ENCODE data around the gene FLAD1.

Gene FLAD1

GRCh38 chr1:154982897-154983648 lies at the start of gene FLAD1:
Gene FLAD1, plus strand, starts transcription at chr1:154983344. Its CDS starts 351 bp downstream, at chr1:154983695.
- DNase-seq = peak; percentile 96

GRCh38 chr1:154934358-154934948 lies 48.7 kb upstream of the FLAD1 start:
- no peak for DNase-seq

DNA sequence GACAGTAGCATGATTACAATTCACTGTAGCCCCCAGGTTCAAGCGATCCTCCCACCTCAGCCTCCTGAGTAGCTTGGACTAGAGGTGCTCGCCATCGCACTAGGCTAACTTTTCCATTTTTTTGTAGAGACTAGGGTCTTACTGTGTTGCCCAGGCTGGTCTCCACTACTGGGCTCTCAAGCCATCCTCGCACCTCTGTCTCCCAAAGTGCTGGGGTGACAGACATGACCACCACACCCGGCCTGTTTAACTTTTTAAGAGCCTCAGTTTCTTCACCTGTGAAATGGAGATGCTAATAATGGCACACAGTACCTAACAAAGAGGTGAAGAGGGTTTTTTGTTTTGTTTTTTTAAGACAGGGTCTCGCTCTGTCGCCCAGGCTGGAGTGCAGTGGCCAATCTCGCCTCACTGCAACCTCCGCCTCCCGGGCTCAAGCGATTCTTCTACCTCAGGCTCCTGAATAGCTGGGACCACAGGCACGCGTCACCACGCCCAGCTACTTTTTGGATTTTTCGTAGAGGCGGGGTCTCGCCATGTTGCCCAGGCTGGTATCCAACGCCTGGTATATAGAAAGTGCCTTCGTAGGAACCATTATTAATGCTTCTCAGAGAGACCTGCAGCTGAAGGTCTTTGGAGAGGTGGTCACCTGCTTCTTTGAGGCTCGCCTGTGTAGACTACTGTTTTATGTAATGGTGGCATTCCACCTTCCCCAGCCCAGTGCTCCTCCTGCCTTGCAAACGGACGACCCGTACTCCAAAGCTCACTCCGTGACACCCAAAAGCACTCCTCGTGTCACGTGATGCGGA lies 47.2 kb upstream of the FLAD1 start:
- DNase-seq = peak; percentile 25

GRCh38 chr1:154936555-154937084 lies 46.5 kb upstream of the FLAD1 start, which contains the start of gene PMVK:
Gene PMVK, minus strand, starts transcription at chr1:154936719. Its CDS starts 34 bp downstream, at chr1:154936685.
- DNase-seq = peak; percentile 95

DNA sequence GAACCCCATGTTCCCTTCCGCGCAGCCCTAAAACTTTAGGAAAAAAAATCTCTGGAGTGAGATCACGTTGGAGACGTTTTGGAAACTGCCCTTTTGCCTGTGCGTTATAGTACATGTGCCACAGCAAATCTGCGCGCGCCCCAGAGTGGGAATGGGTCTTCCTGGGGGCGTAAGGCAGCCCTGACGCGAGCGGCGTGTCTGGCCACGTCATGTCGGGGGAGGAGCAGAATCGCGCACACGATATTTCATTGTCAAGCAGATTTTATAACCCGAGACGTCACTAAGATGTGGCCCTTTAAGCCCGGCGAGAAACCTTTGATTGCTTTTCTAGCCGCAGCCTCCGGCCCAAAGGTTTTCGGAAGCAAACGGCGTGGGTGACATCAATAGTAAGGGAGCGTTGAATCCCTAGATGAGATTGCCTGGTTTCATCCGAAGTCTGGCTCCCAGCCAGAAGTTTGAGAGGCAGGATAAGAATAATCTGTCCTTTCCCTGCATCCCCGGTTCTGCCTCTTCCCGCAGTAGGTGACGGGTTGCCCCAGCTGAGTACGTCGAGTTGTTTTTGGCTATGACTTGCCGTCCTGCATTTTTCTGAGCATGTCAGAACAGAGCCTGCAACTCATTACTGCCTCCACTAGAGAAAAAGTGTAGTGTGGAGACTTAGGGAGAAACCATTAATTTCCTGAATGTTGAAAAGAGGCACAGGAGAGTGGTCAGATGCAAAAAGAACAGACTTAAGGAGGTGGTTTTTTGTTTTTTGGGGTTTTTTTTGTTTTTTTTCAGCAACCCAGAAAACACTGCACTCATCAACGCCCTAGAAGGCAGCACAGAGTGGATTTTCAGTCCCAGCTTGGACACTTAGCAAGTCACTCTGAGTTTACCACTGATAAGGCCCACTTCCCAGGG lies 45.8 kb upstream of the FLAD1 start:
- DNase-seq = peak; percentile 90

- DNase-seq = no peak
Observed at GRCh38 chr1:154937988-154938386, 45.2 kb upstream of the FLAD1 start.

GRCh38 chr1:154938604-154939399 lies 44.3 kb upstream of the FLAD1 start:
- no peak for DNase-seq

DNA sequence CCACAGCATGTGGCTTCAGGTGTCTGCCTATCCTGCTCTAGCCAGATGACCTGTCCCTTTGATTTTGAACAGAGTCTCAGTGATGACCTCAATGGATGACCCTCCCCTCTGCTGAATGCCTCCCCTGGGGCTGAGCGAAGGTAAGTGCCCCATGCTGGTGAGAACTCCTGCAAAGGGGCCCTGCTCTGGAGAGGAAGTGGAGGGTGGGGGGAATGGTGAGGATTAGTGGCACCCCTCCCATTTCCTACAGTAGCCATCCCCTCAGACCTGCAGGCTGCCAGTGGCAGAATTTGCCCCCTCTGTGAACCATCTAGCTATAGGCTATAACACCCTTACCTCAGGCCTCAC lies 43.0 kb upstream of the FLAD1 start:
- no peak for DNase-seq

DNA sequence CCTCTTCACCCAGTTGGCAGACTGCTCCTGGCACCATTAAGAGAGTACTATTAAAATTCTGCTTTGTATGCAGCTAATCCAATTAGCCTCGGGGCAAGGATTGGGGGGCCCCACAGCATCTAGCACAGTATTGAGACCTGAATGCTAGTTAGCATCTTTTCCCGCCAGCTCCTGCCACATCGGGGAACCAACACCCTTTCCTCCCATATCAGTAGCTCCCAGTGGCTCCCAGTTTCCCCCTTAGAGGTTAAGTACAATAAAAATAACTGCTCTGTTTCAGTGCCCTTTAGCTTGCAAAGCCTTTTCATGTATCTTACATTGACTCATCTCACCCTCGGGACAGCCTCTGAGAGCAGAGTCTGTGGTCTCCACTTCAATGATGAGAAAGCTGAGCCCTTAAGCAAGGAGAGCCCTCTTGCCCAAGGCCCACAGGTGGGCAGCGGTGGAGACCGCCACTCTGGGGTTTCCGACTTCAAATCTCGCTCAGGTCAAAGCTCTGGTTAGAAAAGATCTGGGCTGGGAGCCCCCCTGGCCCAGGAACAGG lies 42.4 kb upstream of the FLAD1 start:
- no peak for DNase-seq

DNA sequence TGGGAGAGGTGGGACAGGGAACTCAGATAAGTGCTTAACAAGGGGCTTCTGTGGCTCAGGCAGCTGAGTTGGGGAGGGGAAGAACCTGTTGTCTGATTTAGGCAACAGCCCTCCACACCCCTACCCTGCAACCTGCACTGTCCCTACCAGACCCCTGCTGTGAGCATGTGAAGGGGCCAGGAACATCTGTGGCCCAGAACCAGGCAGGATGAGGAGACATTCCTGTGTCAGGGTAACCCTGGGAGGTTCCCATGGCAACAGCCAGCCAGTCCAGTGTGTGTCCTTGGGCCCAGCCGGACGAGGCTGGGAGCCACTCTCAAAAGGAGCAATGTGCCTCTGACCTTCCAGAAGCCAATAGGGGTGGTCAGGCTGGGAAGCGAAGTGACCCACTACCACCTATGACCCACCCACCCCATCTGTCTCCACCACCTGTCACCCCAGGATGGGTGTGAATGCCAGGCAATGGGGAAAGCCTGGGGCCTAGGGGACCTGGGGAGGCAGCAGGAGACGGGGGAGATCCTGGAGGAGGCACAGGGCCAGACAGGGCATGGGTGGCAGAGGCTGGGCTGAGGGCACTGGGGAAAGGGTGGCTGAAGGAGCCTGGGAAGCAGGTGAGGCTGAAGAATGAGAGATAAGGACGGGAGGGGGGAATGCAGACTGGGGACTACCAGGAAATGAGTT lies 41.7 kb upstream of the FLAD1 start:
- DNase-seq = no peak

- DNase-seq = peak; percentile 21
Observed at GRCh38 chr1:154943649-154944400, 39.3 kb upstream of the FLAD1 start.

DNA sequence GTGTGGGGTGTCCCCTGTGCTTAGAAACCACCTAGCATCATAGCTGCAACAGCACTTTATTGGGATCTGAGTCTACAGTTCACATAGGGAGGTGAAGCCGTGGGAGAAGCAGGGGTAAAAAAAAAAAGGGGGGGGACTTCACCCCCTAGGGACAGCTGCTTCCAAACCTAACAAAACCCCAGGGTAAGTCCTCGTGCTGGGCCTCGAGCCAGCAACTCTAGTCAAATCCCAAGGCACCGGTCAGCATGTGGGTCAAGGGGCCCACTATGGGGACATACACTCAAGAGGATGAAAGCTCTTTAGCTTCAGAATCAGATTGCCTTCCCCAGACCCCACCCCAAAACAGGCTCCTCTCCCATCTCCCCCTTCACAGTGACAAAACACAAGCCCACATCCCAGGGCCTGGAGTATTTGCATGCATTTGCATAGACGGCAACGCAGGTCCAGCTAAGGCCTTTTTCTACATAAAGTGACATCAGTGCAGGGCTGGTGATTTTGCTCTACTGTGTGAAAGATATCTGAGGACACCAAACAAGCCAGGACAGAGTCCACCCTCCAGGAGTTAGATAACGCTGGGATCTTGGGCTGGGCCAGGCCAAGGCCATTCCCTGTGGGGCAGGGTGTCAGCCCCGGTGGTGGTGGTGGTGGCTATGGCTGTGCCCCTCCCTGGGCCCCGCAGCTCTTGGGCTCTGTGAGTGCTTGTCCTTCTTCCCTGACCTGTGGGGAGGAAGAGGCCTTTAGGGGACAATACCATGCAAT lies 38.6 kb upstream of the FLAD1 start:
- DNase-seq = no peak

DNA sequence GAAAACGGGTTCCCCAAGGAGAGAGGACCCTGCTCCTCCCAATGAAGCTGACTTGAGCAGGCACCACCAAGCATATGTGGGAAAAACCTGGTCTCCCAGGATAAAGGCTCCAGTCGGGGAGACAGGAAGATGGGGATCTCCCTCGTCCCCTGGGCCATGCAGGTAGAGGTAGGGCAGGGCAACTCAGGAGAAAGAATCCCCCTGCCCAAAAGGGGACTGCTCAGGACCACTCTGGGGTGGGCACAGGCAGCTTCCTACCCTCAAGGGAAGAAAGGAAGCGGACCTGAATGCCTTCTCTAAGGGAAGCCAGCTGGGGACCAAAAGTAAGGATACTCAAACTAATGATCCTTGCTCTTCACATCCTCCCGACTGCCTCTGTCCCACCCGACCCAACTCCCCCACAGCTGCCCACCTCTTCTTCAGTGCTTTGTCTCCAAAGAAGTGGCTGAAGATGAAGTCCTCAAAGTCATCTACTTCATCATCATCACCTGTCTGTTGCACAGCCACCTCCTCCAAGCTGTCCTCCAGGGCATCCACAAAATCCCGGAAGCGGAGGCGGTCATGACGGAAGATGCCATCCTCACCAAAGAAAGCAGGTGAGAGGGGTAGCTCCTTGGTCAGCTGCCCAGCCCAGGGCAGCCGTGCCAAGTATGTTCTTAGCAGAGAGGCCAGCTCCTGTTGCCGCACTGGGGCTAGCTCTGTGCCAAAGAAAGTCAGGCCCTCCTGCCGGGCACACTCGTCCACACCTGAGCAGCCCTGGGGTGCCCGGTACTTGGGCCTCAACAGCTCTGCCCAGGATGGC lies 37.8 kb upstream of the FLAD1 start:
- no peak for DNase-seq

DNA sequence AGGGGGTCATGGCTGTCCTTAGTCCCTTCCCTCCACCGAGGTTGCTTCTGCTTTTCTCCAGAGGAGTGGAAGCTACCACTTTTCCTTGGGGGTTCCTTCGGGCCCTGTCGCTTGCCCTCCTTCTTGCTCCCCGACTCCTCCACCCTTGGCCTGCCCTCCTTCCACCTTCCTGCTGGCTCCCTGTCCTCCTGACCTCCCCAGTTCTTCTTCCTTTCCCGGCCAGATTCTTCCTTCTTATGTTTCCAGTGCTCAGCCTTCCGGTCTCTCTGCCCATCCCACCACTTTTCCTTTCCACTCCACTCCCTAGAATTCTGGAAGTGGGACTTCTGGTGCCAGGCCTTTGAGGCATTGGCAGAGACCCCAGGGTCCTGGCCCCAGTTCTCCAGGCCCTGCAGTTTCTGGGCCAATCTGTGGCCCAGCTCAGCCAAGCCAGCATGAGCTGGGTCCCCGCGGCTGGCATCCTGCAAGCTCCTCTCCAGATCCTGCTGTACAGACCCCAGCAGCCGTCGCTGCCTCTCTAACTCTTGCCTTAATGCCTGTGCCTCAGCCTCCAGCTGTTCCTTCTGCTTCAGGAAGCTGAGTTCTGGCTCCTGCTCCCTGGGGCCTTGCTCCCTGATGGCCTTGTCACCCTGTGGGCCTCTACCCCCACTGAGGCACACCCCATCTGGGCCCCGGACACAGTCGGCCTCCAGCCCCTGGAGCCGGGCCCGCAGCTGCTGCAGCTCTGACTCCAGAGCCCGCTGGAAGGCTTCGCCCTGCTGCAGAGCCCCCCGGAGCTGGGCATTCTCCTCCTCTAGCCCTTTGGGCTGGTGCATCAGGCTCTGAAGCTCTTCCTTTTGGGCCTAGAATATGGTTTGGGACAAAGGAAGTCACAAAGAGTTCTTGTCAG lies 36.9 kb upstream of the FLAD1 start:
- DNase-seq = no peak

DNA sequence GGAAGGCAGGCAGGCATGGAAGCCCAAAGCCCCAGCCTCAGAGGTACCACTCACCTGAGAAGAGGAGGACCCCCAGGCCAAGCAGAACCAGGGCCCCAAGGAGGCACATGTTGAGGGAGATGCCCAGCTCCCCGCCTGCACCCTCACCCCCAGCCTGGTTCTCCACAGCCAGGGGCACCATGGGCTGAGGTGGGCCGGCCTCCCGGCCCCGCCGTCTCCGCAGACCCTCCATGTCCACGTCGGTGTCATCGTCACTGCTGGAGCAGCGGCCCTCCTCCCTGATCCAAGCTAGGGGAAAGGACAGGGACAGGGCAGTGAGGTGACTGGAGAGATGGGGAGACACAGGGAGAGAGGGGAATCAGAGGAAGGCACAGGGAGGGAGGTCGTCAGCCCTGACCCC lies 35.1 kb upstream of the FLAD1 start:
- DNase-seq = no peak

DNA sequence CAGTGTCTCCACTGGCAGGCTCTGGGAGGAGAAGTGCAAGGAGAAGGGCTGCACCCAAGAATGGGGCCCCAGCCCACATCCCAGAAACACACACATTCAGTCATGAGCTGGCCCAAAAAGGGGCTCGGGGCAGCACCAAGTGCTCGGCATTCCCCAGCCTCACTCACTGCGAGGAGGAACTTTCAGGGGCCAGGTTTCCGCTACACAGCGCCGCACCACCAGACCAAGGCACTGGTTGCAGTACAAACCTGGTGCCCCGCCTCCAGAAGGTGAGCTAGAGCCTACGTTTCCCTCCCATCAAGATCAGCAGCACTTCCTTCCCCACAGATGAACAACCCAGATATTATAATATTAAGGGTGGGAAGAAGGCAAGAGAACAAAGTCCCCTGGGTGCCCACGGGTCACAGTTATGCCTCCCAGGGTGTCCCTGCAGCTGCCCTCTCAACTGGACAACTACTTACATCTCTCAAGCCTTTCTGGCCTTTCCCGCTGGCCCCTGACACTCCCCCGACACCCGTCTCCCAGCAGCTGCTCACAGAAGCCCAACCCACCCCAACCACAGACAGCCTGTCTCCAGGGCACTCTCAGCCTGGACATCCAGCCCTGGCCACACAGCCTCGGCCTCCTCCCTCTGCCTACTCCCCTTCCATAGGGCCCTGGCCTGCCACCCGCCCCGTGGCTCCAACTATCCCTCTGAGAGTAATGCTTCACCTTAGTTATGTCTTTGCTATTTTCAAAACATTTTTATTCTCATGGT lies 31.1 kb upstream of the FLAD1 start:
- peak; percentile 67 for DNase-seq
